GM12878 (cell line): ENCODE measurements around the gene CACNA1A. TPM values are rescaled to one million over a fixed set of nuclear protein-coding genes. Genes with fewer than 3 reads are reported as not detected.

ENCODE experiments used
- ATAC-seq: fragments of 200-7000 bp; cut with Tn5 transposase; 3 replicates; pipeline ENCODE4 v1.9.1; 2020; ENCODE audit warnings: mild to moderate bottlenecking, moderate library complexity
- BruUV-seq: library from RNA; stranded (reverse); fragments of 400-500 nt; replicated peaks from 2 replicates; lab custom pipeline; 2021; lab: Mats Ljungman, UMichigan
- CTCF ChIA-PET: fragments of 300-600 bp; sonication (Branson Sonifier 250); formaldehyde crosslinking; extraction: SDS; loops from one replicate; lab custom pipeline; 2021; ENCODE audit warnings: inconsistent platforms; lab: Yijun Ruan, JAX
- POLR2A ChIA-PET: fragments of 350-600 bp; formaldehyde crosslinking; extraction: SDS; loops from one replicate; lab custom pipeline; 2021; ENCODE audit warnings: inconsistent platforms; lab: Charles Lee
- RAD21 ChIA-PET: fragments of 300-600 bp; sonication (Branson Sonifier 250); formaldehyde crosslinking; loops from one replicate; lab custom pipeline; 2023; ENCODE audit warnings: antibody characterized with exemption; ENCODE audit not compliant: unreplicated experiment; lab: Charles Lee
- SMC1A ChIA-PET: fragments of 300-600 bp; sonication (Branson Sonifier 250); formaldehyde crosslinking; loops from one replicate; lab custom pipeline; 2023; ENCODE audit not compliant: unreplicated experiment, uncharacterized antibody; lab: Charles Lee
- DNase-seq: peaks from one replicate; pipeline ENCODE4 v3.0.0-alpha.2; 2011; ENCODE audit warnings: low read depth, low spot score
- FAIRE-seq: peaks from 3 replicates; lab custom pipeline; 2011; peaks lifted over from hg19 to GRCh38; lab: Jason Lieb, UNC
- H2AFZ ChIP-seq: 2 replicates; pipeline ENCODE4 v1.6.0; 2011; ENCODE audit warnings: low read depth, low read length, control low read depth; ENCODE audit not compliant: control insufficient read depth
- H3K27ac ChIP-seq: 2 replicates; pipeline ENCODE4 v1.5.1; 2011; ENCODE audit warnings: control low read depth; ENCODE audit not compliant: control insufficient read depth, insufficient read depth
- H3K27me3 ChIP-seq, 2 experiments: replicated peaks in 1 of 2; 2 replicates each; pipeline versions ENCODE4 v1.6.0 to v1.6.1; 2011; ENCODE audit warnings: low read length in 1 of 2; ENCODE audit not compliant: control insufficient read depth in 2 of 2, insufficient read depth in 2 of 2
- H3K36me3 ChIP-seq, 2 experiments: 2 replicates each; pipeline ENCODE4 v1.5.1; 2011; ENCODE audit warnings: low read length in 1 of 2; ENCODE audit not compliant: control insufficient read depth in 2 of 2, insufficient read depth in 2 of 2
- H3K4me1 ChIP-seq: 2 replicates; pipeline ENCODE4 v1.6.1; 2011; ENCODE audit warnings: mild to moderate bottlenecking, low read length, moderate library complexity, mixed read lengths; ENCODE audit not compliant: control insufficient read depth, insufficient read depth
- H3K4me2 ChIP-seq: 2 replicates; pipeline ENCODE4 v1.6.0; 2011; ENCODE audit warnings: control low read depth; ENCODE audit not compliant: control insufficient read depth, insufficient read depth
- H3K4me3 ChIP-seq: fragments of 200-600 bp; sonication (generic); 2 replicates; pipeline ENCODE4 v1.5.1; 2016
- H3K79me2 ChIP-seq: 2 replicates; pipeline ENCODE4 v1.6.0; 2011; ENCODE audit warnings: low read length; ENCODE audit not compliant: control insufficient read depth, insufficient read depth
- H3K9ac ChIP-seq: 2 replicates; pipeline ENCODE4 v1.8.0; 2011; ENCODE audit warnings: low read length, control low read depth, mixed read lengths; ENCODE audit not compliant: control insufficient read depth, insufficient read depth
- H3K9me3 ChIP-seq: replicated peaks from 3 replicates; pipeline ENCODE4 v1.5.1; 2011; ENCODE audit warnings: mild to moderate bottlenecking, low read length; ENCODE audit not compliant: control insufficient read depth, insufficient read depth
- H4K20me1 ChIP-seq: 2 replicates; pipeline ENCODE4 v1.6.0; 2011; ENCODE audit not compliant: control insufficient read depth, insufficient read depth
- CBX3 ChIP-seq: fragments of 200-600 bp; sonication (generic); IDR thresholded peaks from 2 replicates; pipeline ENCODE4 v1.6.1; 2016; ENCODE audit warnings: low read depth, borderline replicate concordance
- CBX5 ChIP-seq: sonication (generic); IDR thresholded peaks from 2 replicates; pipeline ENCODE4 v1.6.1; 2016; ENCODE audit warnings: low read depth, moderate library complexity, mild to moderate bottlenecking, inconsistent platforms
- ESRRA ChIP-seq: IDR thresholded peaks from 2 replicates; pipeline ENCODE4 v1.6.1; 2012; ENCODE audit warnings: mild to moderate bottlenecking, low read length, improper control_type of control experiment
- NR2C2 ChIP-seq: IDR thresholded peaks from 2 replicates; pipeline ENCODE4 v1.6.1; 2011; ENCODE audit warnings: borderline replicate concordance, low read depth; ENCODE audit not compliant: control insufficient read depth, insufficient read length
- POLR2A ChIP-seq: IDR thresholded peaks from 2 replicates; pipeline ENCODE4 v1.6.1; 2011; ENCODE audit warnings: low read depth, mild to moderate bottlenecking, low read length
- SIN3A ChIP-seq: IDR thresholded peaks from 2 replicates; pipeline ENCODE4 v1.6.1; 2012; ENCODE audit warnings: low read depth, low read length, improper control_type of control experiment
- YBX1 ChIP-seq: fragments of 450-650 bp; IDR thresholded peaks from 2 replicates; pipeline ENCODE4 v1.6.1; 2016; ENCODE audit warnings: antibody characterized with exemption
- ZBTB40 ChIP-seq: fragments of 450-650 bp; IDR thresholded peaks from 2 replicates; pipeline ENCODE4 v1.6.1; 2016; ENCODE audit warnings: mild to moderate bottlenecking, moderate library complexity, borderline replicate concordance
- ZNF592 ChIP-seq: fragments of 450-650 bp; IDR thresholded peaks from 2 replicates; pipeline ENCODE4 v1.6.1; 2017; ENCODE audit warnings: mild to moderate bottlenecking, moderate library complexity
- WGBS: methylation state at CpG from one replicate; pipeline ENCODE4 v1.1.6; 2016; ENCODE audit warnings: low lambda C conversion rate; ENCODE audit not compliant: insufficient replicate concordance, insufficient coverage; ENCODE audit errors: missing lambda C conversion rate; 5-methylcytosine and 5-hydroxymethylcytosine counted together
- in situ Hi-C: fragments of 300-500 bp; cut with MboI; formaldehyde crosslinking; loops from 9 replicates; pipeline ENCODE4 v1.14.3; 2018; ENCODE audit warnings: mixed read lengths
- intact Hi-C: fragments of 100-400 bp; cut with micrococcal nuclease; formaldehyde crosslinking; loops from one replicate; pipeline ENCODE4 v1.14.2; 2022; ENCODE audit not compliant: unreplicated experiment
- polyA plus RNA-seq, 11 experiments: library from polyadenylated mRNA; depleted of rRNA in 4 of 11; unstranded in 6 of 11; stranded (reverse) in 5 of 11; fragments of >200 nt; fragmentation: Nextera tagmentation in 4 of 11; fragmentation: Illumina TruSeq in 1 of 11; extraction: Ambion mirVana in 4 of 11; extraction: Trizol in 1 of 11; gene quantifications; 1 replicate in 1 of 11; 2 replicates in 10 of 11; pipeline versions ENCODE4 v1.2.1 to v1.2.3, GENCODE V29; 2011 to 2016; ENCODE audit warnings: inconsistent platforms in 2 of 11, missing spikeins in 2 of 11, low read depth in 1 of 11
- total RNA-seq, 4 experiments: library from RNA; depleted of rRNA in 3 of 4; stranded (reverse); fragments of >200 nt in 3 of 4; fragmentation: Illumina TruSeq in 1 of 4; extraction: Trizol in 1 of 4; gene quantifications; 2 replicates each; pipeline versions ENCODE4 v1.2.1 to v1.2.3, GENCODE V29; 2013 to 2021

CACNA1A gene
- total and polyA plus RNA-seq, 10 of the 15 experiments (the other 5 are each of a cell fraction or from before 2014, with no cell fraction given), result 1.1 to 4.4 (median 2.5) TPM

GRCh38 chr19:13460045-13460444 lies 46.2 kb downstream of the CACNA1A start:
- H3K4me3 ChIP-seq, result no peak overlapping the region
- H3K36me3 ChIP-seq, result no peaks in the 10 kb centered on the region
- ChIA-PET SMC1A (interaction anchor here (0.6 kb wide), 1 partner anchor 156 kb away, joined by 3 read pairs; no protein-coding TSS in a partner anchor), CTCF (no interaction called here), POLR2A (no interaction called here), RAD21 (no interaction called here)
- H3K4me1 ChIP-seq, result no peaks in the 10 kb centered on the region
- intact Hi-C loops (no loop called here), in situ Hi-C loops (no loop called here)
- H3K9ac ChIP-seq, result no peak overlapping the region
- H2AFZ ChIP-seq, result no peak overlapping the region
- no peak for FAIRE-seq
- TF ChIP-seq ESRRA (no peak), SIN3A (no peak), YBX1 (no peak), CBX5 (no peak), ZNF592 (no peak), CBX3 (no peak), ZBTB40 (no peak), POLR2A (no peak), NR2C2 (no peak)
- no peak for DNase-seq
- no TSS peak for BruUV-seq
- no peaks in the 10 kb centered on the region for H4K20me1 ChIP-seq
- 36% methylated on average over 7 of the region's 7 CpGs for WGBS
- H3K27ac ChIP-seq, result no peak overlapping the region
- no peaks in the 10 kb centered on the region for H3K27me3 ChIP-seq
- no peaks in the 10 kb centered on the region for H3K79me2 ChIP-seq
- no peak for ATAC-seq
- no peaks in the 10 kb centered on the region for H3K9me3 ChIP-seq
- H3K4me2 ChIP-seq, result no peak overlapping the region
